NK-92 (cell line): ENCODE results near the gene ABCB9.

Experiments
- DNase-seq: peaks from one replicate; lab custom pipeline; 2025; ENCODE audit not compliant: unreplicated experiment; lab: John Stamatoyannopoulos, UW

The ABCB9 gene

DNA sequence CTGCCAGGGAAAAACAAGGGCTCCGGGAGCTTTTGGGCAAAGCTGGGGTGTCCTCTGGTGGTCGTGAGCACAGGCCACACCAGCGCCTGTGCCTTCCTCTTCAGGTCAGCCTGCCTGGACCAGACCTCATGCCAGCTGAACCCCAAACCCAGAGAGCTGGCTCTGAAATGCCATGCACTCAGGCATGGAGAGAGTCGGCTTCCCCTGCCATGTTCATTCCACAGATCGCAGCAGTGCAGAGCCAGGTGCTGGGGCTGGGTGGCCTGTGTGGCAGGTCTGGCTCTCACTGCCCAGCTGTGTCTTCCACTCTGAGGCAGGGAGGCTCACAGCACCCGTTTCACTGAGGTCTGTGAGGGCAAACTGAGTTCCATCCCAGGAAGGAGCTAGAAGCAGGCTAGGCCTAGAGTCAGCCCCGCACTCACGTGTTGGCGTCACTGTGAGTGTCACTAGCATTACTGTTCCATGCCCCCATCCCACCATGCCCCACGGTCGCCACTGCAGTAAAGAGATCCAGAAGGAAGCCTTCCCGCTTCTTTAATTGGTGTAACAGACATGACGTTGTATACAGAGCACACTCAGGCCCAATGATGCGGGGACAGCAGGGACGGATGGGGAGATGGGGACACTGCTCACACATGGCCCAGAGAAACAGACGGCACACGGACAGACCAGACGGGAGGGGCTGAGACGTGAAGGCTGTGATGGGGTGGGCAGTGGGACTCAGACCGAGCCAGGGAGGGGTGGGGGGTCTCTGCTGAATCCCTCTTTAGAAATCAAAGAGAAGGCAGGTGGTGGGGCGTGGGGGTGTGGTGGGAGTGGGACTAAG is 16.9 kb upstream of the ABCB9 start:
- no peak for DNase-seq

DNA sequence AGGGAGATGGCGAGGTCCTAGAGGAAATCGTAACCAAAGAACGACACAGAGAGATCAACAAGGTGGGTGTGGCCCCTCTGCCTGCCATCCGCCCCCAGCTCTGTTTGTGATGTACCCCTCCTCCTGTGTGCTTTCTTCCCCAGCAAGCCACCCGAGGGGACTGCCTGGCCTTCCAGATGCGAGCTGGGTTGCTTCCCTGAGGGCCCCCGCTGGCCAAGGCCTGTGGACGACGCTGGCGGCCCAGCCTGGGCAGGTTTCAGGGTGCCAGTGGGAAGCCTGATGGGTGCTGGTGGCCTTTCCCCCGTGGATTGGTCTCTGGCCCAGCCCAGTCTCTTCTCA is 16.2 kb upstream of the ABCB9 start:
- no peak for DNase-seq

DNA sequence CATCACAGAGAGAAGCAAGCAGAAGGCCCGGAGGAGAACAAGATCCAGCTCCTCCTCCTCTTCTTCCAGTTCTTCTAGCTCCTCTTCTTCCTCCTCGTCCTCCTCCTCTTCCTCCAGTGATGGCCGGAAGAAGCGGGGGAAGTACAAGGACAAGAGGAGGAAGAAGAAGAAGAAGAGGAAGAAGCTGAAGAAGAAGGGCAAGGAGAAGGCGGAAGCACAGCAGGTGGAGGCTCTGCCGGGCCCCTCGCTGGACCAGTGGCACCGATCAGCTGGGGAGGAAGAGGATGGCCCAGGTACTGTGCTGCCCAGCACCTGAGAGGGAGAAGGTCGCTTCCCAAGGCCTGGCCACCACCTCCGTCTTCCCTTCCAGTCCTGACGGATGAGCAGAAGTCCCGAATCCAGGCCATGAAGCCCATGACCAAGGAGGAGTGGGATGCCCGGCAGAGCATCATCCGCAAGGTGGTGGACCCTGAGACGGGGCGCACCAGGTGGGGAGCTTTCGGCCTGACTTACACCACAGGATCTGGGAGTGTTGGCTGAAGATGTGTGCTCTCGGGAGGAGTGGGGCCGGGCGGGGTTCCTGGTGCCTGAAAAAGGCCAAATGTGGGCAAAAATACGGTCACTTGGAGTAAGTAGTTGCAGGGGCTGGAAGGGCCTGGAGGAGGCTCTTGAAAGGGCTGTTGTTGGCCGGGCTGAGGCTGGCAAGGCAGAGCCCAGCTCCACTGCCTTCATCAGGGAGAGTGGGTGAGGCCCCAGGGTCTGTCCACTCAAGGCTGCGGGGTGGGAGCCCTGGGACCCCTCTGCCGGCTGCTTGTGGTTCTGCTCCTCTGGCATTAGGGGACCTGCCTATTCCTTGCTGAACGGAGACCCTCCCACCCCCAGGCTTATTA is 15.6 kb upstream of the ABCB9 start:
- no peak for DNase-seq

DNA sequence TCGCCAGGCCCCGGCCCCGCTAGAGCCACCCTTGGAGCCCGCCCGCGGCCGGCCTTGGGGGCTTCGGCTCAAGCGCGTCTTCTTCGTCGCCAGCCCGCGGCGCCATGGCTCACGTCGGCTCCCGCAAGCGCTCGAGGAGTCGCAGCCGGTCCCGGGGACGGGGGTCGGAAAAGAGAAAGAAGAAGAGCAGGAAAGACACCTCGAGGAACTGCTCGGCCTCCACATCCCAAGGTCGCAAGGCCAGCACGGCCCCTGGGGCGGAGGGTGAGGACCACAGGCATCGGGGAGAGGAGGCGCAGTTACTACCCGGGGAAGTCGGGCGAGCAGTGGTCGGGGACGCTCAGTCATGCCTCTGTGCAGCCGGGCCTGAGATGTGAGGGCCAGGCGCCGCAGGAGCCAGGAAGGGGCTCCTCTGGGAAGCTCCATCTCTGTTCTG is 14.8 kb upstream of the ABCB9 start:
- DNase-seq = no peak

DNA sequence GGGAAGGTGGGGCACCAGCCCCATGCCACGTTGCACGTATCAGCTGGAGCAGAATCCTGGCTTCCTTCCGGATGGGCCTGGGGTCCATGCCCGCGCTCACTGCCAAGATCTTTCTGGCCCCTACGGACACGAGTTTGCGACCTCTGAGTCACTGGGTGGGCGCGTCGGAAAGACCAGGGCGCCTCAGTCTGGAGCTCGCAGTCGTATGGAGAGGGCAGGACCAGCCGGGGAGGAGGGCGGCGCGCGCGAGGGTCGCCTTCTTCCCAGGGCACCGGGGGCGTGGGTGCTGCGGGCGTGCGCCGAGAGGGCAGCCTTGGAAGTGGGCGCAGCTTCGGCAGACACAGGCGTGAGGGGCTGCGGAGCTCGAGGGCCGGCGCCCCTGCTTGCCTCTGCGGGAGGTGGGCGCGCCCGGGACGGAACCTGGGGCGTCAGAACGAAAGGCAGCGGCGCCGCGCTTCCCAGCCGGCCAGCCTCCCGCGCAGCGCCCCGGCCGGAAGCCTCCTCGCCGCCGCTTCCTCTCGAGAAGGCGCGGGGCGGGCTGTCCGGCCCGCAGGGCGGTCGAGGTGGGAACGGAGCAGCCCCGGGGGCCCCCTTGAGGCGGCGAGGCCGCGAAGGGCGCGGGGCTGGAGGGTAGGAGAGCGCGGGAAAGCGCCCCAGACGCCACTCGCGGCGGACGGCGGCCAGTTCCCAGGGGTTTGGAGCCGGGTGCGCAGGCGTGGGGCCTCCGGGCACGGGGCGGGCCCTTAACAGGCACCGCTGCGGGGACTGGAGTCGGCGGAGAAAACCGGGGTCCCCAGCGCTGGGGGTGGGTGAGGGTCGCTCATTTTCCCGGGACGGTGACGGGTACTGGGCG is 14.1 kb upstream of the ABCB9 start, which contains the start of gene ARL6IP4:
ARL6IP4 (plus strand) TSS at position 499 of the 853 bp plus-strand sequence. CDS start 459 bp downstream, outside the sequence.
- no peak for DNase-seq

DNA sequence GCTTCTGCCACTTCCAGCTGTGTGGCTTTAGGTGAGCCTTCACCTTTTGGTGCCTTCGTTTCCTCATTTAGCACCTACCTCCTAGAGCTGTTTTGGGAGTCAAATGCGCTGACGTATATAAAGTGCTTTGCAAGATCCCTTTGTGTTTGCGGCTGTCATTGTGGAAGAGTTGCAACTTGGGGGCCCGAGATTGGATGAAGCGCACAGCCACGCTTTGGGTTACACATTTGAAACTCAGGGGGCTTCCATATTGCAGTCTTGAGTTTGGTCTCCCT is 13.6 kb upstream of the ABCB9 start:
- DNase-seq = no peak

DNA sequence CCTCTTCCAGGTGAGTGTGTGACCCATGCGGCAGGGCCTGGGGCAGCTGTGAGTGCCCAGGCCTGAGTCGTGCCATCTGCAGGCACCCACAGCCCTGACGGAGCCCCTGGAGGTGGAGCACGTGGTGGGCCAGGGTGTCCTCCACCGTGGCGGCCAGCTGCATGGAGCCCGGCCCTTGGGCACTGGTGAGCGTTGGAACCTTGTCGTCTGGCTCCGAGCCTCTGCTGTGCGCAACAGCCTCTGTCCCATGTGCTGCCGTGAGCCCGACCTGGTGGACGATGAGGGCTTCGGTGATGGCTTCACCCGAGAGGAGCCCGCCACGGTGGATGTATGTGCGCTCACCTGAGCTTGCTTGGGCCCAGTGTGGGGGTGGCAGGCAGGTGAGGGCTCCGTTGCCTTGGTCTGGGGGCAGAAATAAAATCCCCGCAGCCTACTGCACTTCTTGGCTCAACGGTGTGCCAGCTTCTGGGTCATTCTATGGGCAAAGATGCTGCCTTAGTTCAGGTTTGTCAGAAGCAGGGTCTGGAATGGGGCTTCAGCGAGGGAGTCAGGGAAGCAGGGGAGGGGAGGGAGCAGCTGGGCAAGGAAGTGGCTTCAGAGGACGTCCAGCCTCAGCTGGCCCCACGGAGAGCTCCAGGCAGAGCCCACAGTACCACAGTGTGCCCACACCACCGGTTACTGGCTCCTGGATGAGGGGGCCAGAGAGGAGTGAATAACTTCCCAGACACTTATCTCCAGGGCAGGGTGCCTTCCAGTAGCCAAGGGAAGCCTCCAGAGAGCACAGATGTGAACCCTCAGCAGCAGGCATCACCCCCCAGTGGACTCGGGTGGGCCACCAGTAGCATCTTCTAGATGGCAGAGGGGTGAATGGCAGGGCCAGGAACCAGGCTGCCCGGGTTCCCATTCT is 13.0 kb upstream of the ABCB9 start:
- DNase-seq = no peak

DNA sequence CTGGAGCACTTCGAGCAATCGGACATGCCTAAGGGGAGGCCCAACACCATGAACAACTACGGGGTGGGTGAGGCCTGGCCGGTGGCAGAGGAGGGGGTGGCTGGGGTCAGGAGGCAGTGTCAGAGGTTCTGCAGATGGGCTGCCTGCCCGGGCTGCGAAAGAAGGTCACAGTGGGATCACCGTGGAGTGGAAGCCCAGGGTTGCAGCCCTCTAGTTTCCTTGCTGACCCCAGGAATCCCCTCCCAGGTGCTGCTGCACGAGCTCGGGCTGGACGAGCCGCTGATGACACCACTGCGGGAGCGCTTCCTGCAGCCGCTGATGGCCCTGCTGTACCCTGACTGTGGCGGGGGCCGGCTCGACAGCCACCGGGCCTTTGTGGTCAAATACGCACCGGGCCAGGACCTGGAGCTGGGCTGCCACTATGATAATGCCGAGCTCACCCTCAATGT is 12.3 kb upstream of the ABCB9 start:
- no peak for DNase-seq

DNA sequence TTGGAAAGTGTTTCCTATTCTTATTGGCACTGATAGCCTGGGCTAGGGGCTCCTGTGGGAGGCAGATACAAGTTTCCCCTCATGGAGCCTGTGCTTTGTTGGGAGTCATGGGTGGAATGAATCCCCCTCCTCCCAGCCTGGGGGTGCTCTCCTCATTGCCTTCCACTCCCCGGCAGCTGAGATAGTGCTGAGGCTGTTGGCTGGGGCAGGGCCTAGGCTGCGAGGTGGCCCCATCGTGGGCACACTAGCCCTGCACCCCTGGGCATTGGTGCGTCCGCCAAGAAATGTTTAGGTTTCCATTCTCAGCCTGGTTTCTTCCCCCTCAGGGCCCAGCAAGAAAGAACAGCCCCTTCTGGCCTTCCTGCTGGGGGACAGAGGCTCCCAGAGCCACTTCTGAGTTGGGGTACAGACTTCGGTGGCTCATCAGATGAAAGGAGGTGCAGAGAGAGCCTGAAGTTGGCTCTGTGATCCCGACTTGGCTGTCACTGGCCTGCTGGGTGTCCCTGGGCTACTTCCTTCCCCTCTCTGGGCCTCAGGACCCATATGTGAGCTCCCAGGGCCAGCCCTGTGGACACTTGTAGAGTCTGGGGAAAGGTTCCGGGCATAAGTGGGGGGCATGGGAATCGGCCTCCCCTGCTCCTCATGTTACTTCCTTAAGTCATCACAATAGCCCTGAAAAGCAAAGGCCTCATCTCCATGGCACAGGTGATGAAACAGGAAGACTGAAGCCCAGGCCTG is 11.6 kb upstream of the ABCB9 start:
- DNase-seq = no peak

DNA sequence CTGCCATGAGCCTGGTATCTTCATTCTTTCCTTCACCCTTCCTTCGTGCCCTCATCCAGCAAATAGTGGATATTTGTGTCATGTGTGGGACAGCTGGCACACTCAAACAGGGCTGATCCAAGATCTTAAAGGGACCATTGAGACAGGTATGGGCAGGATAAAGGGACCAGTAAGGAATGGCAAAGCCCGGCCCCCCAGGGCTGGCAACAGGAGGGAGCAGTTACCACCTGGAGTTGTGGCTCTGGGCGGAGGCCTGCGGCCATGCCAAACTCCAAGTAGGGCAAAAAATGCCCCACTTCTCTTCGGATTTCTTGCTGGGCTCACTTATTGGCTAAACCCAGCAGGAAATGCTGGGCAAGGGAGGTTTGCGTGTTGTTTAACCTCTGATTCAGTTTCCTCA is 10.9 kb upstream of the ABCB9 start:
- no peak for DNase-seq

DNA sequence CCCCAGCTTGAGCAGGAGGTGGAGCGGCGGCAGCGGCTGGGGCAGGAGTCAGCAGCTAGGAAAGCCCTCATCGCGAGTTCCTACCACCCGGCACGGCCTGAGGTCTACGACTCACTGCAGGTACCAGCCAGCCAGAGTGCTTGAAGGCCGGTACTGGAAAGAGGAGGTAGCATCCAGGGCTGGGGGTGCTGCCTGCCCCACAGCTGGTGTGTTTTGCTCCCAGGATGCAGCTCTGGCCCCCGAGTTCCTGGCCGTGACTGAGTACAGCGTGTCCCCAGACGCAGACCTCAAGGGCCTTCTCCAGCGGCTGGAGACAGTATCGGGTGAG is 10.3 kb upstream of the ABCB9 start:
- no peak for DNase-seq

DNA sequence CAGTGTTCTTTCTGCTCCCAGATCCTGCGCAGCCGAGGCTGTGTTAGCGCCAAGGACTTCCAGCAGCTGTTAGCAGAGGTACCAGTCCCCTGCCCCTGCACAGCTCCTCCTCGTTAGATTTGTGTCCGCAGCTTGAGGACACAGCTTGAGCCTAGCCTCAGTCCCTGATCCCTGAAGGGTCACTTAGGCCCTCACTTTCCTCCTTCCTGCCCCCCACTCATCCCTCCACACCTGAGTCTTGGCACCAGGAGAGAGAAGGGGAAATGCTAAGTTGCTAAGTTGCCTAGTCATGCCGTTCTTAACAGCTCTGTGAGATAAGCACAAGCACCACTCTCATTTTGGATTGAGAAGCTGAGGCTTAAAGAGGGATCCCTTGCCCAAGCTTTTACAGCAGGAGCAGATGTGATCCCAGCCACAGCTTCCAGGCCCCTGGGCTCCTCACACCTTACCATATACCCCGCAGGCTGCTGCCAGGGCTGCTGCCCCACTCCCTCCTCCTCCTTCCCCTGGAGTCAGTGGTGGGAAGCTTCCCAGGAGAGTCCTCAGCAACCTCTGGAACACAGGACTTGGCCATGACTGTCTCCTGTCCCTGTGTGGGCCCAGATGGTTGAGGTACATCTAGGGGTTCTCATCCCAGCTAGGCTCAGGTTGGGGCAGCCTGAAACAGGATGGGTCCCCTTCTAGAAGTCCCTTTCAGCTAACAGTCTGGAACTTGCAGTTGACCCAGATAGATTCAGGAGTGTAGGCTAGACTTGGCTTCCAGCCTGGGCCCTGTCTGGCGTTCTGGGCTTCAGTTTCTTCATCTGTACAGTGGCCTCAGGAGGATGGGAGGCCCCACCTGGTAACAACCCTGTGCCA is 9.8 kb upstream of the ABCB9 start:
- DNase-seq = no peak

DNA sequence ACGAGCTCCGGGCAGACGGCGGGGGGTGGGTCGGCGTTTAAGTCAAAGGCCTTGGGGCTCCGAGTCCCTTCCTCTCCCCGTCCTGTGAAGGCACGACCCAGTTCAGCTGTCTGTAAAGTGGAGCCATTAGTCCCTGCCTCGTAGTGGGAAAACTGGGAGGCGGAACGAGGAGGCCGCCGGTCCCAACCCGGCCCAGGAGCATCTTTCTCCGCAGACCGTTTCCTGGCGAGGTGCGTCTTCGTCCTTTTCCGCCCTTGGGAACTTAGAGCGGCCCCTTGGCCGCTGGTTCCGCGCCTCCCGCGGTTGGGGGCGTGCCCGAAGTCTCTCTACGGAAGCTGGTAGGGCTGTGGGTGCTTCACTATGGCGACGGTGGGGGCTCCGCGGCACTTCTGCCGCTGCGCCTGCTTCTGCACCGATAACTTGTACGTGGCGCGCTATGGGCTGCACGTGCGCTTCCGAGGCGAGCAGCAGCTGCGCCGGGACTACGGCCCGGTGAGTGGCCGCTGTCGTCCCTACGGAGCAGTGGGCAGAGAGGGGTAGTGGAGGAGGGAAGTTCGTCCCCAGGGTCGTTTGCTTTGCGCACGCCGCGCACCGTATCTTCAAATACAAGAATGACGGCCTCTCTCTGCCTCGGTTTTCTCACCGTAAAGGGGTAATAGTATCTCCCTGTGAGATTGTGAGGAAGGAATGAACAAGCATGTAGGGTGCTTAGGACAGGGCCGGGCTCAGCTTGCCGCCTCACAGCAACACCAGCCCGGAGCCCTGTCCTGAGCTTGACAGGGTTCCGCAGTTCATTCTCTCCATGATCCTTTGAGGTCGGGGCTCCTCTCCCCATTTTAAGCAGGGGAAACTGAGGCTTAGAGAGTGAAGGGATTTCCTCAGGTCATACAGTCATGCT is 8.9 kb upstream of the ABCB9 start, which contains the start of gene OGFOD2:
OGFOD2 (plus strand) TSS at position 353 of the 898 bp plus-strand sequence; CDS start at position 361, 8 bp downstream.
- DNase-seq = peak; percentile 67

DNA sequence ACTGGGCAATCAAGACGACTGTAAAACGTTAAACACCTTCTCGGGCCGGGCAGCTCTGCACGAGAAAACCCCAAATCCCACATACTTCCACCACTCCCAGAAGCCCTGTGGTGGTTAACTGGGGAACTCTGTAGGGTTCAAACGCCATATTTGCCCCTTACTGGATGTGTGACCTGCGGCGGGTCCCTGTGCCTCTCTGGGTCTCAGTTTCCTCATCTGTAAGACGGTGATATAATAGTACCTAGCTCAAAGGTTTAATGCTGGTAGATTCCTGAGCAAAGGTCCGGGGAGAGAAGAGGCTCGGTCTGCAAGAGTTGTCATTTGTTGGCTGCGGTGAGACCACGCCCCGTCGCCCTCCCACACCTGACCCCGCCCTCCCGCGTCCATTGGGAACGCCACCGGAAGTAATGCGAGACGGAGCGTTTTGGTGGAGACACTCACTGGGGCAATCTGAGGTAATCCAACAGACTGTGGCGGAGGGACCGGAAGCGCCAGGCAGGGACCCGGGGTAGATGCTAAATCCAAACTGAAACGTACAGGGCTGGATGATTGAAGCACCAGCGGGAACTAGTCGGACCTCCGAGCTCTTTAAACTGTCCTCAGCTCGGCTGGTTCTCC is 8.1 kb upstream of the ABCB9 start:
- peak; percentile 92 for DNase-seq

DNA sequence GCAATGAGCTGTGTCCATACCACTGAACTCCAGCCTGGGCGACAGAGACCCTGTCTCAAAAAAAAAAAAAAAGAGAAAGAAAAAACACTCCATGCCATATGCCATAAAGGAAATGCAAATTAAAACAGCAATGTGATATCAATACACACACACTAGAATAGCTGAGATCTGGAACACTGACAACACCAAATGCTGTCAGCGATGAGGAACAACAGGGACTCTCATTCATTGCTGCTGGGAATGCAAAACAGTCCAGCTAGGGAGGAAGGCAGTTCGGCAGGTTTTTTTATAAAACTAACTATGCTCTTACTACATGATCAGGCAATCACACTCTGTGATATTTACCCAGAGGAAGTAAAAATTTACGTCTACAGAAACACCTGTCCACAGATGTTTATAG is 3.4 kb upstream of the ABCB9 start:
- no peak for DNase-seq

DNA sequence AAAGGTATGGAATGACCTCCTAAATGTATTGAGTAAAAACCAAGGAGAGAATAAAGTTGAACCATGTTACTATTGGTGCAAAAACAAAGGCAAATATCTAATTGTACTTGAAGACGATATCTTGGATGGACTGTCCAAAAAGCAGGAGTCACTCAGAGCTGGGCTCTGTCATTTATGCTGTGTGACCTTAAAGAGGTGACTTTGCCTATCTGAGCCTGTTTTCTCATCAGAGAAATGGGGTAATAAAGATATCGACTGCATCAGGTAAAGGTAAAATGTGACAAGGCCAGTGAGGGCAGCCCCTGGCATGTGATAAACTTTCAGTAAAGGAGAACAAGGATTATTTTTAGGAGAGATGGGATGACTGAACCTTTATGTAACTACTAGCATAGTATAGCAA is 1.8 kb upstream of the ABCB9 start:
- no peak for DNase-seq
